Neuronal stem cell (in vitro differentiated cells): ENCODE measurements around the gene FASTK.

Experiments used
- DNase-seq: peaks from one replicate; pipeline ENCODE4 v3.0.0-alpha.2; 2013; ENCODE audit warnings: low spot score
- H2AFZ ChIP-seq: one replicate; pipeline ENCODE4 v1.6.1; 2013; ENCODE audit warnings: mild to moderate bottlenecking, low read length, inconsistent platforms
- H2AK5ac ChIP-seq: 2 replicates; pipeline ENCODE4 v1.6.1; 2013; ENCODE audit warnings: low read depth, mild to moderate bottlenecking, inconsistent platforms, low read length, moderate library complexity, mixed read lengths
- H2BK120ac ChIP-seq: 2 replicates; pipeline ENCODE4 v1.6.1; 2013; ENCODE audit warnings: low read depth, mild to moderate bottlenecking, inconsistent platforms, low read length, moderate library complexity, mixed read lengths
- H2BK12ac ChIP-seq: one replicate; pipeline ENCODE4 v1.6.1; 2013; ENCODE audit warnings: low read length, inconsistent platforms
- H2BK15ac ChIP-seq: 2 replicates; pipeline ENCODE4 v1.6.1; 2013; ENCODE audit warnings: mild to moderate bottlenecking, low read length, inconsistent platforms, mixed read lengths
- H2BK5ac ChIP-seq: one replicate; pipeline ENCODE4 v1.6.1; 2013; ENCODE audit warnings: inconsistent platforms, mild to moderate bottlenecking, low read length, moderate library complexity
- H3K14ac ChIP-seq: one replicate; pipeline ENCODE4 v1.6.1; 2013; ENCODE audit warnings: low read length, inconsistent platforms
- H3K18ac ChIP-seq: 2 replicates; pipeline ENCODE4 v1.6.1; 2013; ENCODE audit warnings: low read length, inconsistent platforms
- H3K23ac ChIP-seq: 2 replicates; pipeline ENCODE4 v1.6.1; 2013; ENCODE audit warnings: low read depth, mild to moderate bottlenecking, mixed read lengths, low read length, inconsistent platforms; ENCODE audit not compliant: poor library complexity
- H3K27ac ChIP-seq: replicated peaks from 3 replicates; pipeline ENCODE4 v1.5.1; 2013; ENCODE audit warnings: low read length, inconsistent platforms
- H3K27me3 ChIP-seq, 3 experiments: 2 replicates each; pipeline ENCODE4 v1.6.1; 2013; ENCODE audit warnings: low read length in 3 of 3, mild to moderate bottlenecking in 2 of 3, inconsistent platforms in 1 of 3, low read depth in 1 of 3, mixed read lengths in 1 of 3, moderate library complexity in 1 of 3; ENCODE audit not compliant: control insufficient read depth in 3 of 3, insufficient read depth in 3 of 3
- H3K36me3 ChIP-seq, 2 donors: replicated peaks in 1 of 2; 2 replicates each; pipeline ENCODE4 v1.6.1; 2013; ENCODE audit warnings: low read length in 2 of 2; ENCODE audit not compliant: control insufficient read depth in 2 of 2, insufficient read depth in 2 of 2
- H3K4ac ChIP-seq: 2 replicates; pipeline ENCODE4 v1.6.1; 2013; ENCODE audit warnings: inconsistent platforms, mild to moderate bottlenecking, low read length, moderate library complexity
- H3K4me1 ChIP-seq, 2 donors: 1 replicate in 1 of 2; 2 replicates in 1 of 2; pipeline ENCODE4 v1.6.1; 2013; ENCODE audit warnings: low read length in 2 of 2, low read depth in 1 of 2; ENCODE audit not compliant: control insufficient read depth in 2 of 2, insufficient read depth in 1 of 2
- H3K4me2 ChIP-seq: one replicate; pipeline ENCODE4 v1.6.1; 2013; ENCODE audit warnings: mild to moderate bottlenecking, low read length, inconsistent platforms; ENCODE audit not compliant: insufficient read depth, poor library complexity, severe bottlenecking
- H3K4me3 ChIP-seq, 2 donors: 2 replicates each; pipeline ENCODE4 v1.5.1; 2013; ENCODE audit warnings: low read length in 2 of 2, mild to moderate bottlenecking in 2 of 2, inconsistent platforms in 1 of 2, moderate library complexity in 1 of 2
- H3K79me1 ChIP-seq: one replicate; pipeline ENCODE4 v1.6.1; 2013; ENCODE audit warnings: low read depth, mild to moderate bottlenecking, inconsistent platforms, low read length, moderate library complexity
- H3K9ac ChIP-seq: one replicate; pipeline ENCODE4 v1.6.1; 2013; ENCODE audit warnings: mild to moderate bottlenecking, low read depth, low read length, inconsistent platforms; ENCODE audit not compliant: poor library complexity
- H3K9me3 ChIP-seq, 2 donors: replicated peaks in 1 of 2; 2 replicates each; pipeline versions ENCODE3 to v1.6.1; 2013; ENCODE audit warnings: low read length in 2 of 2, mild to moderate bottlenecking in 2 of 2, inconsistent platforms in 1 of 2, low read depth in 1 of 2, mixed read lengths in 1 of 2, moderate library complexity in 1 of 2; ENCODE audit not compliant: control insufficient read depth in 2 of 2, insufficient read depth in 1 of 2
- H4K8ac ChIP-seq: one replicate; pipeline ENCODE4 v1.6.1; 2013; ENCODE audit warnings: low read depth, mild to moderate bottlenecking, inconsistent platforms, low read length, moderate library complexity
- H4K91ac ChIP-seq: one replicate; pipeline ENCODE4 v1.6.1; 2013; ENCODE audit warnings: low read length, low read depth, mild to moderate bottlenecking, inconsistent platforms; ENCODE audit not compliant: poor library complexity
- WGBS, 2 donors: extraction: QIAGEN DNeasy Blood & Tissue Kit; methylation state at CpG; one replicate each; pipeline ENCODE4 v1.1.7; 2013; ENCODE audit warnings: missing lambda C conversion rate in 2 of 2, mixed read lengths in 1 of 2; ENCODE audit not compliant: insufficient read length in 2 of 2, insufficient replicate concordance in 1 of 2; ENCODE audit errors: extremely low coverage in 2 of 2; 5-methylcytosine and 5-hydroxymethylcytosine counted together

The FASTK gene

GRCh38 chr7:151085691-151086620 is 5.3 kb upstream of the FASTK start, which contains the start of gene AGAP3:
AGAP3 (plus strand) TSS chr7:151086475; CDS start chr7:151086742, 267 bp downstream.
- H3K14ac ChIP-seq, result peak within 1 kb of the TSS; percentile 50
- H2BK12ac ChIP-seq, result no peak within 1 kb of the TSS
- peak within 1 kb of the TSS; percentile 95 for H3K27ac ChIP-seq
- H2BK5ac ChIP-seq, result peak within 1 kb of the TSS; percentile 68
- H3K36me3 ChIP-seq, result peaks cover 0 to 24% of the 10 kb centered on the region in 2 donors
- H3K9ac ChIP-seq, result peak within 1 kb of the TSS; percentile 97
- H3K4ac ChIP-seq, result no peak within 1 kb of the TSS
- H3K4me2 ChIP-seq, result peak within 1 kb of the TSS; percentile 100
- H3K4me3 ChIP-seq, result peak within 1 kb of the TSS; percentile 90 to 95
- H3K9me3 ChIP-seq, result no peaks in the 10 kb centered on the region
- no CpG with 5 or more reads among the region's 84 CpGs for WGBS, 2 donors
- no peak within 1 kb of the TSS for H4K8ac ChIP-seq
- DNase-seq, result peak; percentile 85
- peak within 1 kb of the TSS; percentile 34 for H2BK15ac ChIP-seq
- H3K79me1 ChIP-seq, result peaks cover 16% of the 10 kb centered on the region
- H3K18ac ChIP-seq, result peak within 1 kb of the TSS; percentile 99
- peaks cover 42 to 43% of the 10 kb centered on the region in 2 donors for H3K4me1 ChIP-seq
- peak within 1 kb of the TSS; percentile 79 for H2AK5ac ChIP-seq
- peaks cover 0 to 6% (median 0%) of the 10 kb centered on the region in 3 experiments for H3K27me3 ChIP-seq
- peak within 1 kb of the TSS; percentile 38 for H2BK120ac ChIP-seq
- H2AFZ ChIP-seq, result peak within 1 kb of the TSS; percentile 99
- H4K91ac ChIP-seq, result peak within 1 kb of the TSS; percentile 38
- peak within 1 kb of the TSS; percentile 95 for H3K23ac ChIP-seq

GRCh38 chr7:151085329-151085690 is 4.7 kb upstream of the FASTK start:
- peaks cover 43 to 44% of the 10 kb centered on the region in 2 donors for H3K4me1 ChIP-seq
- H2AFZ ChIP-seq, result peak overlapping the region; percentile 99
- H3K79me1 ChIP-seq, result peaks cover 15% of the 10 kb centered on the region
- H3K9ac ChIP-seq, result no peak overlapping the region
- H2AK5ac ChIP-seq, result no peak overlapping the region
- H3K4ac ChIP-seq, result no peak overlapping the region
- no peak overlapping the region for H4K8ac ChIP-seq
- peaks cover 0 to 6% (median 0%) of the 10 kb centered on the region in 3 experiments for H3K27me3 ChIP-seq
- WGBS, 2 donors, result no CpG with 5 or more reads among the region's 5 CpGs
- H2BK120ac ChIP-seq, result no peak overlapping the region
- H3K23ac ChIP-seq, result no peak overlapping the region
- no peak overlapping the region for H2BK15ac ChIP-seq
- no peak overlapping the region for H2BK12ac ChIP-seq
- no peak overlapping the region for H2BK5ac ChIP-seq
- H3K4me3 ChIP-seq, result peak overlapping the region in 1 of 2 donors; percentile 95
- H3K18ac ChIP-seq, result no peak overlapping the region
- peak overlapping the region; percentile 100 for H3K4me2 ChIP-seq
- H3K27ac ChIP-seq, result no peak overlapping the region
- H4K91ac ChIP-seq, result no peak overlapping the region
- no peaks in the 10 kb centered on the region for H3K9me3 ChIP-seq
- peaks cover 0 to 24% of the 10 kb centered on the region in 2 donors for H3K36me3 ChIP-seq
- no peak for DNase-seq
- H3K14ac ChIP-seq, result no peak overlapping the region

- peaks cover 1 to 21% of the 10 kb centered on the region in 2 donors for H3K36me3 ChIP-seq
- H2BK120ac ChIP-seq, result peak overlapping the region; percentile 24
- no peak overlapping the region for H3K27ac ChIP-seq
- no peak overlapping the region for H3K4ac ChIP-seq
- H3K4me1 ChIP-seq, result peaks cover 38 to 48% of the 10 kb centered on the region in 2 donors
- DNase-seq, result no peak
- H2BK15ac ChIP-seq, result peak overlapping the region; percentile 32
- no peak overlapping the region for H3K14ac ChIP-seq
- H3K27me3 ChIP-seq, result peaks cover 0 to 6% (median 0%) of the 10 kb centered on the region in 3 experiments
- H2BK5ac ChIP-seq, result peak overlapping the region; percentile 56
- no peak overlapping the region for H4K91ac ChIP-seq
- H3K4me2 ChIP-seq, result peak overlapping the region; percentile 92
- peak overlapping the region; percentile 26 for H2AK5ac ChIP-seq
- H2BK12ac ChIP-seq, result no peak overlapping the region
- peak overlapping the region; percentile 84 for H3K18ac ChIP-seq
- peak overlapping the region; percentile 84 to 99 for H3K4me3 ChIP-seq
- H3K9ac ChIP-seq, result no peak overlapping the region
- peak overlapping the region; percentile 97 for H2AFZ ChIP-seq
- H3K23ac ChIP-seq, result no peak overlapping the region
- H4K8ac ChIP-seq, result no peak overlapping the region
- peaks cover 25% of the 10 kb centered on the region for H3K79me1 ChIP-seq
- H3K9me3 ChIP-seq, result no peaks in the 10 kb centered on the region
- no CpG with 5 or more reads among the region's 3 CpGs for WGBS, 2 donors
These were observed 3.2 kb upstream of the FASTK start for GRCh38 chr7:151083824-151084160.
